ENCODE results near the gene FECH.

The FECH gene

DNA sequence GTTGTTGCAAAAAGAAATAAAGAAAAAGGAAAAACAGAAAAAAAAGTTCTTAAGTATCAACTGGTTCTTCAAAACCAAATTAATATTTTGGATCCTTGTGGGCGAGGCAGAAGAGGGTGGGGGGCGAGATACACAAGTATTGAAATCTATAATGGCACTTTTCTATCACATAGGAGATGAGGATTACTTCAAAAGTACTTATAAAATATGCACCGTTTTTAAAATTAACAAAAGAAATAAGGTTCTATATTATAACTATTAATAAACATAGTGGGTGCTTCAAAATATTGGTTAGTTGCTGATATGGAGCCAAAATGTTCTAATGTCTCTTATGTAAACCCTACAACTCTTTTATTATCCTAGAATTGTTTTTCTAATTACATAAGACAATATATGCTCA lies 2.1 kb downstream of the FECH start:
- TF ChIP-seq CTCF (IDR thresholded peaks at IDR 0.05; ENCODE audit: low read depth, low read length, missing control alignments): no peak
- no peak overlapping the region for H3K4me3 ChIP-seq (ENCODE audit: low read depth, low read length)
- no peak for DNase-seq (ENCODE audit: low read depth)

DNA sequence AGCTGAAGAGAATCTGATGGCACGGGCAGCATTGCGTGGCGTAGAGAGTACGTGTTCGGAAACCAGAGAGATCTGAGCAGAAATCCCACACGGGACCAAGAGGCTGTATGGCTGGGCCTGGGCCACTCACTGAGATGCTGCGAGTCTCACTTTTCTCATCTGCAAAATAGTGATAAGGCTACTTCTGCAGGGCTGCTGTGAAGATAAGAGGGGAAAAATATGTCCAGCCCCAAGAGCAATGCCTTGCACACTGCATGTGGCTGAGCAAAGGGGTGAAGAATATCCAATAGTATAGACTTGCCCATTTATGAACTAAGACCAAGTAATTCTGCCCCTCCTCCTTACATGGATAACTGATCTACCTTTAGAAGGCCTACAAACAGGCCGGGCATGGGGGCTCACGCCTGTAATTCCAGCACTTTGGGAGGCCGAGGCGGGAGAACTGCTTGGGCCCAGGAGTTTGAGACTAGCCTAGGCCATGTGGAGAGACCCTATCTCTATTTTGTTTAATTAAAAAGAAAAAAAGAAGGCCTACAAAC lies 3.1 kb downstream of the FECH start:
- DNase-seq (ENCODE audit: low read depth): no peak
- TF ChIP-seq CTCF (IDR thresholded peaks at IDR 0.05; ENCODE audit: low read depth, low read length, missing control alignments): no peak
- H3K4me3 ChIP-seq (ENCODE audit: low read depth, low read length): no peak overlapping the region

- TF ChIP-seq CTCF (IDR thresholded peaks at IDR 0.05; ENCODE audit: low read depth, low read length, missing control alignments): no peak
- no peak overlapping the region for H3K4me3 ChIP-seq (ENCODE audit: low read depth, low read length)
- peak; percentile 29 for DNase-seq (ENCODE audit: low read depth)
Observed at GRCh38 chr18:57581301-57581934, 5.1 kb downstream of the FECH start.

GRCh38 chr18:57579934-57580333 lies 6.6 kb downstream of the FECH start:
- no peak for DNase-seq (ENCODE audit: low read depth)
- H3K4me3 ChIP-seq (ENCODE audit: low read depth, low read length): no peak overlapping the region
- no peak for TF ChIP-seq CTCF (IDR thresholded peaks at IDR 0.05; ENCODE audit: low read depth, low read length, missing control alignments)

DNA sequence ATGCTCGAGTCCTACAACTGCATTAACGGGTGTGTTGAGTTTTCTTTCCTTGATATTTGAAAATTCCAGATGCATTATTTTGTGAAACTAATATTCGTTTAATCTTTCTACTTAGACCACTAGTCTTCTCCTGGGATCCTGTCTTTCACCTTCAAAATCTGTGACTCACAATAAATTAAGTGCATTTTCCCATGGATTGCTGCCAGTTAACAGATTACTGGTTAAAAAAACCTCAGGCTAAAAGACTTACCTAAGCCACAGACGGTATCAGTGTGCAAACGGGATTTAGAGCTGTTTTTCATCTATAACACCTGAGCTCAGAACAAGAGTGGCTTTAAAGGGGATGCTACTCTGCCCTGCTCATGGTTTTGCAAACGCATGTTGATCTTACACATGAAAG lies 10.2 kb downstream of the FECH start:
- no peak for TF ChIP-seq CTCF (IDR thresholded peaks at IDR 0.05; ENCODE audit: low read depth, low read length, missing control alignments)
- H3K4me3 ChIP-seq (ENCODE audit: low read depth, low read length): no peak overlapping the region
- DNase-seq (ENCODE audit: low read depth): no peak

DNA sequence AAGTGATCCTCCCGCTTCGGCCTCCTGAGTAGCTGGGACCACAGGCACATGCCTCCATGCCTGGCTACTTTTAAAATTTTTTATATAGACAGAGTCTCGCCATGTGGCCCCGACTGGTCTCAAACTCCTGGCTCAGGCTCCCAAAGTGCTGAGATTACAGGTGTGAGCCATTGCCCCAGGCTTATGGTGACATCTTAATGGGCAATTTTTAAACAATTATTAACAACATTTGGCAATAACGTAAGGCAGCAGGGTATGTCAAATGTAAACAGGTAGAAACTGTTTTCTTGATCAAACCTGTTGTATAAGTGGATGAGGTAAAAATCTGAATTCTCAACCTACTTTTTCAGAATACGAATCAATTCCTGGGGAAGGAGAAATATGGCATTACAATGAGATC lies 11.0 kb downstream of the FECH start:
- TF ChIP-seq CTCF (IDR thresholded peaks at IDR 0.05; ENCODE audit: low read depth, low read length, missing control alignments): no peak
- DNase-seq (ENCODE audit: low read depth): no peak

GRCh38 chr18:57574866-57575265 lies 11.6 kb downstream of the FECH start:
- no peak overlapping the region for H3K4me3 ChIP-seq (ENCODE audit: low read depth, low read length)
- DNase-seq (ENCODE audit: low read depth): no peak

More for the DNA sequence above, 11.0 kb downstream of the FECH start:
- no peak overlapping the region for H3K4me3 ChIP-seq (ENCODE audit: low read depth, low read length)

More at GRCh38 chr18:57574866-57575265, 11.6 kb downstream of the FECH start:
- TF ChIP-seq CTCF (IDR thresholded peaks at IDR 0.05; ENCODE audit: low read depth, low read length, missing control alignments): no peak
